ENCODE results near the gene DDX51.

DNA sequence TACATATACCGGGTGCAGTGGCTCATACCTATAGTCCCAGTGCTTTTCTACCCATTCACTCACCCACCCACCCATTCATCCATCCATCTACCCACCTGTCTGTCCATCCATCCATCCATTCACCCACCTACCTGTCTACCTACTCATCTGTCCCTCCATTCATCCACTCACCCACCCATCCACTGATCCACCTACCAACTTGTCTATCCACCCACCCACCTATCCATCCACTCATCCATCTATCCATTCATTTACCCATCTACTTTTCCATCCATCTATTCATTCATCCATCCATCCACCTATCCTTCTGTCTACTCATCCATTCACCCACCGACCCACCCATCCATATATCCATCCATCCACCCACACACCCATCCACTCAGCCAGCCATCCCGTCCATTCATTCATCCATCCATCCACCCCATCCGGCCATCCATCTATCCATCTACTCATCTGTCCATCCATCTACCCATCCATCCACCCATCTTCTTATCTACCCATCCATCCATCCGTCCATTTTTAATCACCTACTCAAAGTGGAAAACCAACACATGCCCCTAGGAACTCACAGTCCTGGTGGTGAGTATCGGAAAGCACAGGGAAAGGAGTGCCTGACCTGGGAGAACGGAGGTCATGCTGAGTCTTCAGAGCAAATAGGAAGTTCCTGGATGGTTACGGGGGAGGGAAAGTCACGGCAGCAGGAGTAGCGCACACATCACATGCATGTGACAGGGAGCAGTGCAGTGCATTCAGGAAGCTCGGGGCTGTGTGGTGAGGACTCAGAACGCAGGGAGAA lies 20.0 kb downstream of the DDX51 start:
- TF ChIP-seq, protein P1, sequence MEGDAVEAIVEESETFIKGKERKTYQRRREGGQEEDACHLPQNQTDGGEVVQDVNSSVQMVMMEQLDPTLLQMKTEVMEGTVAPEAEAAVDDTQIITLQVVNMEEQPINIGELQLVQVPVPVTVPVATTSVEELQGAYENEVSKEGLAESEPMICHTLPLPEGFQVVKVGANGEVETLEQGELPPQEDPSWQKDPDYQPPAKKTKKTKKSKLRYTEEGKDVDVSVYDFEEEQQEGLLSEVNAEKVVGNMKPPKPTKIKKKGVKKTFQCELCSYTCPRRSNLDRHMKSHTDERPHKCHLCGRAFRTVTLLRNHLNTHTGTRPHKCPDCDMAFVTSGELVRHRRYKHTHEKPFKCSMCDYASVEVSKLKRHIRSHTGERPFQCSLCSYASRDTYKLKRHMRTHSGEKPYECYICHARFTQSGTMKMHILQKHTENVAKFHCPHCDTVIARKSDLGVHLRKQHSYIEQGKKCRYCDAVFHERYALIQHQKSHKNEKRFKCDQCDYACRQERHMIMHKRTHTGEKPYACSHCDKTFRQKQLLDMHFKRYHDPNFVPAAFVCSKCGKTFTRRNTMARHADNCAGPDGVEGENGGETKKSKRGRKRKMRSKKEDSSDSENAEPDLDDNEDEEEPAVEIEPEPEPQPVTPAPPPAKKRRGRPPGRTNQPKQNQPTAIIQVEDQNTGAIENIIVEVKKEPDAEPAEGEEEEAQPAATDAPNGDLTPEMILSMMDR (conservative IDR thresholded peaks at IDR 0.05; ENCODE audit: low read depth, low read length) = no peak
- no peak for TF ChIP-seq EZH2 (IDR thresholded peaks at IDR 0.05; ENCODE audit: low read length, unreplicated experiment)
- no peak for TF ChIP-seq EZH2phosphoT487 (IDR thresholded peaks at IDR 0.05; ENCODE audit: borderline replicate concordance, low read length)

All from PC-3 (cell line).